Hepatocyte (in vitro differentiated cells): ENCODE measurements around the gene PRKG1. TPM values are rescaled to one million over a fixed set of nuclear protein-coding genes. Genes with fewer than 3 reads are reported as not detected.
"Not testable (repeated sequence)": the region's sequence is repeated elsewhere in the genome, so short reads cannot be mapped to it uniquely, and the experiment has no call there.

Source experiments
- DNase-seq: peaks from one replicate; pipeline ENCODE4 v3.0.0-alpha.2; 2016; ENCODE audit warnings: low spot score
- H2AFZ ChIP-seq: fragments of 200-600 bp; sonication (generic); 2 replicates; pipeline ENCODE4 v1.6.0; 2016; ENCODE audit warnings: antibody characterized with exemption, mild to moderate bottlenecking
- H3K27ac ChIP-seq: fragments of 200-600 bp; sonication (generic); 2 replicates; pipeline ENCODE4 v1.5.1; 2016; ENCODE audit warnings: mild to moderate bottlenecking
- H3K27me3 ChIP-seq: fragments of 200-600 bp; sonication (generic); 2 replicates; pipeline ENCODE4 v1.6.1; 2016
- H3K36me3 ChIP-seq: fragments of 200-600 bp; sonication (generic); replicated peaks from 2 replicates; pipeline ENCODE4 v1.5.1; 2016; ENCODE audit warnings: low read depth; ENCODE audit not compliant: insufficient read depth
- H3K4me1 ChIP-seq: fragments of 200-600 bp; sonication (generic); 2 replicates; pipeline ENCODE4 v1.5.1; 2016; ENCODE audit warnings: mild to moderate bottlenecking, moderate library complexity; ENCODE audit not compliant: insufficient read depth
- H3K4me2 ChIP-seq: fragments of 200-600 bp; sonication (generic); 2 replicates; pipeline ENCODE4 v1.6.0; 2016
- H3K4me3 ChIP-seq: fragments of 200-600 bp; sonication (generic); 2 replicates; pipeline ENCODE4 v1.5.1; 2016; ENCODE audit warnings: mild to moderate bottlenecking
- H3K79me2 ChIP-seq: fragments of 200-600 bp; sonication (generic); 2 replicates; pipeline ENCODE4 v1.6.0; 2017; ENCODE audit warnings: mild to moderate bottlenecking
- H3K9me2 ChIP-seq: fragments of 200-600 bp; sonication (generic); replicated peaks from 2 replicates; pipeline ENCODE4 v1.6.0; 2017; ENCODE audit warnings: mild to moderate bottlenecking; ENCODE audit not compliant: insufficient read depth
- H3K9me3 ChIP-seq: fragments of 200-600 bp; sonication (generic); 2 replicates; pipeline ENCODE4 v1.5.1; 2016; ENCODE audit warnings: low read depth, mild to moderate bottlenecking
- H4K20me1 ChIP-seq: fragments of 200-600 bp; sonication (generic); 2 replicates; pipeline ENCODE4 v1.6.0; 2016; ENCODE audit warnings: mild to moderate bottlenecking; ENCODE audit not compliant: insufficient read depth, poor library complexity, severe bottlenecking
- EZH2 ChIP-seq: fragments of 200-600 bp; sonication (generic); IDR thresholded peaks from 2 replicates; pipeline ENCODE4 v1.6.1; 2016; ENCODE audit warnings: antibody characterized with exemption, mild to moderate bottlenecking, borderline replicate concordance
- EZH2phosphoT487 ChIP-seq: fragments of 200-600 bp; sonication (generic); IDR thresholded peaks from one replicate; pipeline ENCODE4 v1.6.1; 2018; ENCODE audit warnings: antibody characterized with exemption, mild to moderate bottlenecking, low read depth, moderate library complexity; ENCODE audit not compliant: unreplicated experiment, severe bottlenecking
- WGBS: methylation state at CpG from one replicate; pipeline ENCODE4 v1.1.6; 2016; ENCODE audit warnings: low lambda C conversion rate; ENCODE audit errors: missing lambda C conversion rate; 5-methylcytosine and 5-hydroxymethylcytosine counted together
- polyA plus RNA-seq: library from polyadenylated mRNA; unstranded; fragments of >200 nt; fragmentation: Nextera tagmentation; extraction: Ambion mirVana; gene quantifications from 2 replicates; pipeline ENCODE4 v1.2.1, GENCODE V29; 2016
- total RNA-seq: library from RNA; depleted of rRNA; stranded (reverse); fragments of >200 nt; gene quantifications from 2 replicates; pipeline ENCODE4 v1.2.3, GENCODE V29; 2014
- TF ChIP-seq, protein P1 (sequence below): fragments of 200-600 bp; sonication (generic); IDR thresholded peaks from 2 replicates; pipeline ENCODE4 v1.5.1; 2016; ENCODE audit warnings: antibody characterized with exemption, mild to moderate bottlenecking; ENCODE audit not compliant: poor library complexity

The PRKG1 gene
- total and polyA plus RNA-seq, 2 experiments from 2014 or later = 4.0 to 8.1 TPM

DNA sequence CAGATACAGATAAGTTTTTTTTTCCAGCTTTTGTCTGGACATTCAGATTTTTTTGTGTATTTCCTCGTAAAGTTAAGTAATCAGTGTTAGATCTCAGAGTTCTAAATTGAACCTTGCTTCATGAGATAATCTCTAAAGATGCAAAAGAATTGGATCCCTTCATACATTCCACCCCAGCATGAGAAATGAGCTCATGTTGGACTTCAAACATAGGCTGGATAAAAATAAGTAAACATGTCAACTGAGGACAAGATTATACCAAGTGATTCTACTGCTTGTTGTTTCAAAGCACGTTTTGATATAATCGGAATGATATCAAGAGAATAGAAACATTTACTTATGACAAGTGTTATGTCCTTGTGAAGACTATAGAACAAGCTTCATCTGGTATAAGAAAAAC is 1122.8 kb downstream of the PRKG1 start:
- Histone ChIP-seq H3K9me2 (no peaks in the 10 kb centered on the region), H2AFZ (no peak overlapping the region), H3K4me2 (no peak overlapping the region), H3K27ac (no peak overlapping the region), H4K20me1 (no peaks in the 10 kb centered on the region), H3K4me1 (no peaks in the 10 kb centered on the region), H3K27me3 (no peaks in the 10 kb centered on the region), H3K4me3 (no peak overlapping the region), H3K36me3 (no peaks in the 10 kb centered on the region), H3K79me2 (no peaks in the 10 kb centered on the region), H3K9me3 (no peaks in the 10 kb centered on the region)
- WGBS = 74% methylated on average over 3 of the region's 3 CpGs
- DNase-seq = no peak
- TF ChIP-seq EZH2 (no peak), EZH2phosphoT487 (no peak)
- TF ChIP-seq, protein P1, sequence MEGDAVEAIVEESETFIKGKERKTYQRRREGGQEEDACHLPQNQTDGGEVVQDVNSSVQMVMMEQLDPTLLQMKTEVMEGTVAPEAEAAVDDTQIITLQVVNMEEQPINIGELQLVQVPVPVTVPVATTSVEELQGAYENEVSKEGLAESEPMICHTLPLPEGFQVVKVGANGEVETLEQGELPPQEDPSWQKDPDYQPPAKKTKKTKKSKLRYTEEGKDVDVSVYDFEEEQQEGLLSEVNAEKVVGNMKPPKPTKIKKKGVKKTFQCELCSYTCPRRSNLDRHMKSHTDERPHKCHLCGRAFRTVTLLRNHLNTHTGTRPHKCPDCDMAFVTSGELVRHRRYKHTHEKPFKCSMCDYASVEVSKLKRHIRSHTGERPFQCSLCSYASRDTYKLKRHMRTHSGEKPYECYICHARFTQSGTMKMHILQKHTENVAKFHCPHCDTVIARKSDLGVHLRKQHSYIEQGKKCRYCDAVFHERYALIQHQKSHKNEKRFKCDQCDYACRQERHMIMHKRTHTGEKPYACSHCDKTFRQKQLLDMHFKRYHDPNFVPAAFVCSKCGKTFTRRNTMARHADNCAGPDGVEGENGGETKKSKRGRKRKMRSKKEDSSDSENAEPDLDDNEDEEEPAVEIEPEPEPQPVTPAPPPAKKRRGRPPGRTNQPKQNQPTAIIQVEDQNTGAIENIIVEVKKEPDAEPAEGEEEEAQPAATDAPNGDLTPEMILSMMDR = no peak

DNA sequence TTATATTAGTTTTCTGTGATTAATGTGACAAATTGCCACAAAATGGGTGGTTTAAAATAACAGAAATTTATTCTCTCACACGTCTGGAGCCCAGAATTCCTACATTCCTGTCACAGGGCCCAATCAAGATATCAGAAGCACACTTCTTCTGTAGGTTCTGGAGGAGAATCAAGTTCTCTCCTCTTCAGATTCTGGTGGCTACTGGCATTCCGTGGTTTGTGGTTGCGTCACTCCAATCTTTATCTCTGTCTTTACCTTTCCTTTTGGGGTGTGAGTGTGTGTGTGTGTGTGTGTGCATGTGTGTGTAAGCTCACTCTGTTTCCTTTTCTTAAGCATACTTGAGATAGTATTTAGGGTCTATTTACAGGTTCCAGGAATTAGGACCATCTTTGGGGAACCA is 1124.3 kb downstream of the PRKG1 start:
- H3K9me3 ChIP-seq = no peaks in the 10 kb centered on the region
- 87% methylated on average over 3 of the region's 3 CpGs for WGBS
- no peaks in the 10 kb centered on the region for H3K9me2 ChIP-seq

DNA sequence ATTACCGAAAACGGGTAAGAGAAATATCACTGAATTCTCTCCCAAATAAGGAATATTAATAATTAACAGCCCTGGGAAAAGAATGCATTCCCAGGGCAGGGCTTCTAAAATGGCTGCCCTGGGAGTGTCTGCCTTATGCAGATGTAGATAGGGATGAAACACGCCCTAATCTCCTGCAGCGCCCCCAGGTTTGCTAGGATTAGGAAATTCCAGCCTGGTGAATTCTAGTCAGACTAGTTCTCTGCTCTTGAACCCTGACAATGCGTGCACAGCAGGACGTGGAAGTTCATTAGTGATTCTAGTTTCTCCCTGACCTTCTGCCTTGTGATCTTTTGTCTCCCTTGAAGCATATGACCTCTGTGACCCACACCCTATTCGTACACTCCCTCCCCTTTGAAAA is 1130.6 kb downstream of the PRKG1 start:
- H3K9me3 ChIP-seq, H3K36me3 ChIP-seq, DNase-seq, H3K27me3 ChIP-seq, H3K4me2 ChIP-seq, H3K4me3 ChIP-seq, H3K27ac ChIP-seq, H3K79me2 ChIP-seq, H2AFZ ChIP-seq, H3K4me1 ChIP-seq, H3K9me2 ChIP-seq, H4K20me1 ChIP-seq: not testable (repeated sequence)
- 84% methylated on average over 7 of the region's 7 CpGs for WGBS

More for the DNA sequence above, 1124.3 kb downstream of the PRKG1 start:
- Histone ChIP-seq H3K27me3 (no peaks in the 10 kb centered on the region), H4K20me1 (no peaks in the 10 kb centered on the region), H2AFZ (no peak overlapping the region), H3K79me2 (no peaks in the 10 kb centered on the region), H3K27ac (no peak overlapping the region), H3K4me3 (no peak overlapping the region), H3K4me2 (no peak overlapping the region), H3K4me1 (no peaks in the 10 kb centered on the region), H3K36me3 (no peaks in the 10 kb centered on the region)
- TF ChIP-seq, protein P1 = no peak
- TF ChIP-seq EZH2 = no peak
- no peak for TF ChIP-seq EZH2phosphoT487
- DNase-seq = no peak

DNA sequence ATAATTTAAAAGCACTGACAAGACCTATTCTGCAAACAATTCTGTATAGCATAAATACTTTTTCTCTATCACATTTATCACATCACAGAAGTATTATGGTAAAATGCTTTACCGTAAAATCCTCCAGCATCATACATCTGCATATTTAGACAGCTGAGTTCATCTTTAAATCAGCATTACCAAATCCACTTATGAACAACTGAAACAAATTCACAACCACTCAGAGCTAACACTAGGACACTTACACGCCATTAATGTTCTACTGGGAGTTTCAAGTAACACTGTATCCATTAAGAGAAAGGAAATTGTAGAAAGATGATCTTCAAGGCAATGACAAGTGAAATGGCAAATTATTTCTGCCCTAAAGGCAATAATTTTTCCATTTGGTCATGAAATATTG is 1134.1 kb downstream of the PRKG1 start:
- 88% methylated on average over 2 of the region's 2 CpGs for WGBS
- no peak for TF ChIP-seq EZH2
- TF ChIP-seq, protein P1 = no peak
- TF ChIP-seq EZH2phosphoT487 = no peak
- H3K4me3 ChIP-seq = no peak overlapping the region
- H3K27ac ChIP-seq = no peak overlapping the region
- no peaks in the 10 kb centered on the region for H3K36me3 ChIP-seq
- H3K27me3 ChIP-seq = no peaks in the 10 kb centered on the region
- no peaks in the 10 kb centered on the region for H4K20me1 ChIP-seq
- DNase-seq = no peak
- H3K9me3 ChIP-seq = no peaks in the 10 kb centered on the region
- no peaks in the 10 kb centered on the region for H3K79me2 ChIP-seq
- H3K4me2 ChIP-seq = no peak overlapping the region
- H2AFZ ChIP-seq = no peak overlapping the region
- peaks cover 7% of the 10 kb centered on the region for H3K4me1 ChIP-seq
- H3K9me2 ChIP-seq = no peaks in the 10 kb centered on the region
